Small intestine (tissue), 7 donors: ENCODE results near the gene TMEM259. TPM values are rescaled to one million over a fixed set of nuclear protein-coding genes. Genes with fewer than 3 reads are reported as not detected.

ENCODE experiments used
- DNase-seq, 2 donors: peaks; one replicate each; pipeline versions ENCODE4 v3.0.0 to v3.0.0-alpha.2; 2013
- FAIRE-seq: peaks from 2 replicates; lab custom pipeline; 2012; peaks lifted over from hg19 to GRCh38; lab: Jason Lieb, UNC
- H3K27ac ChIP-seq, 3 donors: one replicate each; pipeline ENCODE4 v1.5.1; 2013; ENCODE audit warnings: low read length in 2 of 3, mild to moderate bottlenecking in 2 of 3, control low read depth in 1 of 3, inconsistent platforms in 1 of 3, low read depth in 1 of 3, moderate library complexity in 1 of 3
- H3K27me3 ChIP-seq, 3 donors: one replicate each; pipeline ENCODE4 v1.6.1; 2013; ENCODE audit warnings: low read length in 3 of 3, inconsistent platforms in 1 of 3; ENCODE audit not compliant: control insufficient read depth in 3 of 3, insufficient read depth in 3 of 3
- H3K36me3 ChIP-seq, 3 donors: one replicate each; pipeline ENCODE4 v1.6.1; 2013; ENCODE audit warnings: low read length in 3 of 3, inconsistent platforms in 1 of 3, low read depth in 1 of 3, mild to moderate bottlenecking in 1 of 3, moderate library complexity in 1 of 3; ENCODE audit not compliant: control insufficient read depth in 3 of 3, insufficient read depth in 2 of 3
- H3K4me1 ChIP-seq, 3 donors: one replicate each; pipeline ENCODE4 v1.6.1; 2013; ENCODE audit warnings: low read length in 2 of 3, inconsistent platforms in 1 of 3, low read depth in 1 of 3, mild to moderate bottlenecking in 1 of 3, moderate library complexity in 1 of 3; ENCODE audit not compliant: control insufficient read depth in 3 of 3, insufficient read depth in 2 of 3
- H3K4me3 ChIP-seq, 3 donors: one replicate each; pipeline ENCODE4 v1.5.1; 2013; ENCODE audit warnings: low read length in 3 of 3, control low read depth in 1 of 3, inconsistent platforms in 1 of 3, low read depth in 1 of 3, mild to moderate bottlenecking in 1 of 3, moderate library complexity in 1 of 3
- H3K9me3 ChIP-seq, 2 donors: one replicate each; pipeline ENCODE4 v1.6.1; 2013; ENCODE audit warnings: low read depth in 1 of 2, low read length in 1 of 2; ENCODE audit not compliant: control insufficient read depth in 2 of 2, insufficient read depth in 1 of 2
- WGBS, 3 donors: extraction: QIAGEN DNeasy Blood & Tissue Kit; methylation state at CpG; one replicate each; pipeline ENCODE4 v1.1.7; 2013; 5-methylcytosine and 5-hydroxymethylcytosine counted together
- polyA plus RNA-seq, 4 donors: library from polyadenylated mRNA; stranded (reverse) in 3 of 4; unstranded in 1 of 4; fragments of 200-250 nt in 3 of 4; fragments of 120-200 nt in 1 of 4; gene quantifications; one replicate each; pipeline versions ENCODE4 v1.2.1 to v1.2.3, GENCODE V29; 2013
- donor health status: healthy with polysubstance abuse.
- donor health status: control.
- donor health status: control.
- donor health status: Bipolar disorder and iron deficiency.
- donor health status: healthy.

TMEM259 gene
- polyA plus RNA-seq, 4 donors, result 123 to 313 (median 186) TPM

DNA sequence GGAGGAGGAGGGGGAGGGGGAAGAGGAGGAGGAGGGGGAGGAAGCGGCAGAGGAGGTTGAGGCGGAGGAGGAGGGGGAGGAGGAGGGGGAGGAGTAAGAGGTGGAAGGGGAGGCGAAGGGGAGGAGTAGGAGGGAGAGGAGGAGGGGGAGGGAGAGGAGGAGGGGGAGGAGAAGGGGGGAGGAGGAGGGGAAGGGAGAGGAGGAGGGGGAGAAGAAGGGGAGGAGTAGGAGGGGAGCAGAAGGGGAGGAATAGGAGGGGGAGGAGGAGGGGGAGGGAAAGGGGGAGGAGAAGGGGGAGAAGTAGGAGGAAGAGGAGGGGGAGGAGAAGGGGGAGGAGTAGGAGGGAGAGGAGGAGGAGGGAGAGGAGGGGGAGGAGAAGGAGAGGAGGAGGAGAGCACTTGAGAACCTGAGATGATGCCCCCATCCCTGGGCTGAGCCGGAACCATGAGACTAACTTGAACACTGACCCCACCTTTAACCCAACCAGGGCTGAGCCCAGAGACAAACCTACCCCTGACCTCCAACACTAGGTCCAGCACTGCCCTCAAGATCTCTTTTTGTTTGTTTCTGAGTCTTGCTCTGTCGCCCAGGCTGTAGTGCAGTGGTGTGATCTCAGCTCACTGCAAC is 31.5 kb upstream of the TMEM259 start:
- 45 to 73% (median 66%) methylated on average over 2 to 4 of the region's 5 CpGs for WGBS, 3 donors
- DNase-seq (no peak), FAIRE-seq (no peak)
- Histone ChIP-seq H3K4me3 (no peak overlapping the region), H3K4me1 (no peaks in the 10 kb centered on the region), H3K27ac (no peak overlapping the region), H3K36me3 (peaks cover 0 to 5% (median 0%) of the 10 kb centered on the region in 3 donors), H3K27me3 (no peaks in the 10 kb centered on the region), H3K9me3 (peaks cover 0 to 36% of the 10 kb centered on the region in 2 donors)

DNA sequence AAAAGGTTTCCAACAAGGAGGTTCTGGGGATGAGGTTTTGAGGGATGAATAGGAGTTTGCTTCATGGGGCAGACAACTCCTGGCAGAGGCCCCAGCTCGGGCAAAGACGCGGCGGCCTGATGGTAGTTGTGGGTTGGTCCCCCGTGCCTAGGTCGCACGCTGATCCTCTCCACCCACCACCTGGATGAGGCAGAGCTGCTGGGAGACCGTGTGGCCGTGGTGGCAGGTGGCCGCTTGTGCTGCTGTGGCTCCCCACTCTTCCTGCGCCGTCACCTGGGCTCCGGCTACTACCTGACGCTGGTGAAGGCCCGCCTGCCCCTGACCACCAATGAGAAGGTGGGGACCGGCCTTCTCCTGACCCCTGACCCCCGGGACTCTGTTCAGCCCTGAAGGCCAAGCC is 30.9 kb upstream of the TMEM259 start:
- WGBS, 3 donors, result 78 to 89% (median 82%) methylated on average over 16 to 17 of the region's 17 CpGs
- H3K27me3 ChIP-seq, result no peaks in the 10 kb centered on the region
- DNase-seq, result no peak
- peaks cover 0 to 5% (median 0%) of the 10 kb centered on the region in 3 donors for H3K36me3 ChIP-seq
- H3K4me3 ChIP-seq, result no peak overlapping the region
- H3K4me1 ChIP-seq, result no peaks in the 10 kb centered on the region
- no peak for FAIRE-seq
- H3K27ac ChIP-seq, result no peak overlapping the region
- peaks cover 0 to 29% of the 10 kb centered on the region in 2 donors for H3K9me3 ChIP-seq

DNA sequence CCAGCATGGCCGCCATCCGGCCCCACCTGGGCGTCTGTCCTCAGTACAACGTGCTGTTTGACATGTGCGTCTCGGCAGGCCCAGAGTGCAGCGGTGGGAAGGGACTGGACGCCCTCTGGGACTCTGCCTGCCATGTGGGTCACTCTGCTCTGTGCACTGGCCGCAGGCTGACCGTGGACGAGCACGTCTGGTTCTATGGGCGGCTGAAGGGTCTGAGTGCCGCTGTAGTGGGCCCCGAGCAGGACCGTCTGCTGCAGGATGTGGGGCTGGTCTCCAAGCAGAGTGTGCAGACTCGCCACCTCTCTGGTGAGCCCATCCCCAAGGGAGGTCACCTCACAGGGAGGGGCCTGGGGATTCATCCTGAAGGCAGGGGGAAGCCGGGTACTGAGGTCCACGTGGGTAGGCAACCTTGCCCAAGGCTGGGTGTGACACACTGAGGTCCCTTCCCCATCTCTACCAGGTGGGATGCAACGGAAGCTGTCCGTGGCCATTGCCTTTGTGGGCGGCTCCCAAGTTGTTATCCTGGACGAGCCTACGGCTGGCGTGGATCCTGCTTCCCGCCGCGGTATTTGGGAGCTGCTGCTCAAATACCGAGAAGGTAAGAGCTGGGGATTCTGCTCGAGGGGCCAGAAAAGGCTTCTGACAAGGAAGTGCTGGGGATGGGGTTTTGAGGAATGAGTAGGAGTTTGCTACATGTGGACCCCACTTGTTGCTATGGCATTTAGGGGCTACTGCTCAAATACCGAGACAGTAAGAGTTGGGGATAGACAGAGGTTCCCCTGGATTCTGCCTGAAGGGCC is 30.3 kb upstream of the TMEM259 start:
- WGBS, 3 donors, result 84 to 88% (median 86%) methylated on average over 29 to 31 of the region's 31 CpGs
- H3K27me3 ChIP-seq, result no peaks in the 10 kb centered on the region
- peaks cover 0 to 23% of the 10 kb centered on the region in 2 donors for H3K9me3 ChIP-seq
- peaks cover 0 to 3% (median 0%) of the 10 kb centered on the region in 3 donors for H3K36me3 ChIP-seq
- FAIRE-seq, result no peak
- no peaks in the 10 kb centered on the region for H3K4me1 ChIP-seq
- no peak overlapping the region for H3K4me3 ChIP-seq
- no peak overlapping the region for H3K27ac ChIP-seq
- no peak for DNase-seq

DNA sequence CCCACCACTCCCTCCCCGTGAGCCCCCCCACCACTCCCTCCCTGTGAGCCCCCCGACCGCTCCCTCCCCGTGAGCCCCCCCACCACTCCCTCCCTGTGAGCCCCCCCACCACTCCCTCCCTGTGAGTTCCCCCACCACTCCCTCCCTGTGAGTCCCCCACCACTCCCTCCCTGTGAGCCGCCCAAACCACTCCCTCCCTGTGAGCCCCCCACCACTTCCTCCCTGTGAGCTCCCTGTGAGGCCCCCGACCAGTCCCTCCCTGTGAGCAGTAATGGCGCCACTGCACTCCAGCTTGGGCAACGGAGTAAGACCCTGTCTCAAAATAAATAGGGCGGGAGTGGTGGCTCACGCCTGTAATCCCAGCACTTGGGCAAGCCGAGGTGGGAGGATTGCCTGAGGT is 28.9 kb upstream of the TMEM259 start:
- H3K27me3 ChIP-seq, result no peaks in the 10 kb centered on the region
- FAIRE-seq (no peak), DNase-seq (no peak)
- H3K4me3 ChIP-seq, result no peak overlapping the region
- no peak overlapping the region for H3K27ac ChIP-seq
- peaks cover 0 to 11% of the 10 kb centered on the region in 2 donors for H3K9me3 ChIP-seq
- H3K4me1 ChIP-seq, result no peaks in the 10 kb centered on the region
- WGBS, 3 donors, result 33 to 59% (median 45%) methylated on average over 9 to 11 of the region's 11 CpGs
- peaks cover 0 to 1% (median 0%) of the 10 kb centered on the region in 3 donors for H3K36me3 ChIP-seq

DNA sequence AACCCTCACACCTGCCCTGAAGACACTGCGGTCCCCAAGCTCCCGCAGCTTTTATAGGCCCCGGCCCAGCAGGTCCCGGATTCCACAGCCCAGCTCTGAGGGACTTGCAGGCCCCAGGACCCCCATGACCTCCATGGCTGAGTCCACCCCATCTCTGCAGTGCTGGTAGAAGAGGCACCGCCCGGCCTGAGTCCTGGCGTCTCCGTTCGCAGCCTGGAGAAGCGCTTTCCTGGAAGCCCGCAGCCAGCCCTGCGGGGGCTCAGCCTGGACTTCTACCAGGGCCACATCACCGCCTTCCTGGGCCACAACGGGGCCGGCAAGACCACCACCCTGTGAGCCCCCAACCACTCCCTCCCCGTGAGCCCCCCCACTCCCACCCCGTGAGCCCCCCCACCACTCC is 28.2 kb upstream of the TMEM259 start:
- 92 to 95% (median 94%) methylated on average over 15 to 17 of the region's 17 CpGs for WGBS, 3 donors
- peaks cover 0 to 3% (median 0%) of the 10 kb centered on the region in 3 donors for H3K36me3 ChIP-seq
- no peaks in the 10 kb centered on the region for H3K4me1 ChIP-seq
- H3K27ac ChIP-seq, result no peak overlapping the region
- H3K27me3 ChIP-seq, result no peaks in the 10 kb centered on the region
- peaks cover 0 to 9% of the 10 kb centered on the region in 2 donors for H3K9me3 ChIP-seq
- no peak overlapping the region for H3K4me3 ChIP-seq
- DNase-seq, result no peak
- FAIRE-seq, result no peak

DNA sequence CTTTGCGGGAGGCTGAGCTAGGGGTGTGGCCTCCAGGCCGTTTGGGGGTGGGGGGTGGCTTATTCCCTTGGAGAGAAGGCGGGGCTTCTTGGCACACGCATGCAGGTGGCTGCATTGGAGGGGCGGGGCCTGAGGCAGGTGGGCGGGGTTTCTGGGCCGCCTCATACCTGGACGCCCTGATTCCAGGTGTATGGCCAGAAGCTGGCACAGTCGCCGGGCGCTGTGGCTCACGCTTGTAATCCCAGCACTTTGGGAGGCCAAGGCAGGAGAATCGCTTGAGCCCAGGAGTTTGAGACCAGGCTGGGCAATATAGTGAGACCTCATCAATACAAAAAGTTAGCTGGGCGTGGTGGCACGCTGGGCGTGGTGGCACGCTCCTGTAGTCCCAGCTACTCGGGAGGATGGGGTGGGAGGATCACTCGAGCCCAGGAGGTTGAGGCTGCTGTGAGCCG is 26.8 kb upstream of the TMEM259 start:
- 15 to 83% (median 42%) methylated on average over 18 to 20 of the region's 20 CpGs for WGBS, 3 donors
- peaks cover 0 to 9% of the 10 kb centered on the region in 2 donors for H3K9me3 ChIP-seq
- no peak overlapping the region for H3K27ac ChIP-seq
- DNase-seq, result peak in 1 of 2 donors; percentile 64
- no peak overlapping the region for H3K4me3 ChIP-seq
- no peak for FAIRE-seq
- no peaks in the 10 kb centered on the region for H3K4me1 ChIP-seq
- H3K36me3 ChIP-seq, result peaks cover 0 to 3% (median 0%) of the 10 kb centered on the region in 3 donors
- H3K27me3 ChIP-seq, result no peaks in the 10 kb centered on the region

DNA sequence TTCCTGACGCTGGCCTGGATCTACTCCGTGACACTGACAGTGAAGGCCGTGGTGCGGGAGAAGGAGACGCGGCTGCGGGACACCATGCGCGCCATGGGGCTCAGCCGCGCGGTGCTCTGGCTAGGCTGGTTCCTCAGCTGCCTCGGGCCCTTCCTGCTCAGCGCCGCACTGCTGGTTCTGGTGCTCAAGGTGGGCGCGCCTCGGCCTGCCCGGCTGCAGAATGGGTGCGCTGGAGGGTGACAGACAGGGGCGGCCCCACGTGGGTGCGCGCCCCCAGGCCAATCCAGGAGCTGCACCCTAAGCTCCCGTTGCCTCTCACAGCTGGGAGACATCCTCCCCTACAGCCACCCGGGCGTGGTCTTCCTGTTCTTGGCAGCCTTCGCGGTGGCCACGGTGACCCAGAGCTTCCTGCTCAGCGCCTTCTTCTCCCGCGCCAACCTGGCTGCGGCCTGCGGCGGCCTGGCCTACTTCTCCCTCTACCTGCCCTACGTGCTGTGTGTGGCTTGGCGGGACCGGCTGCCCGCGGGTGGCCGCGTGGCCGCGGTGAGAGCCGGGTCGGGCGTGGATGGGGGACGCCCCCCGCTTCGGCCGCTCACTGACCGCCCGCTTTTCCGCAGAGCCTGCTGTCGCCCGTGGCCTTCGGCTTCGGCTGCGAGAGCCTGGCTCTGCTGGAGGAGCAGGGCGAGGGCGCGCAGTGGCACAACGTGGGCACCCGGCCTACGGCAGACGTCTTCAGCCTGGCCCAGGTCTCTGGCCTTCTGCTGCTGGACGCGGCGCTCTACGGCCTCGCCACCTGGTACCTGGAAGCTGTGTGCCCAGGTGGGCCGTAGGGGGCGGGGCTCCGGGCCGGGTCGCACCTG is 26.1 kb upstream of the TMEM259 start:
- Histone ChIP-seq H3K27ac (no peak overlapping the region), H3K4me3 (no peak overlapping the region), H3K9me3 (peaks cover 0 to 9% of the 10 kb centered on the region in 2 donors), H3K27me3 (no peaks in the 10 kb centered on the region), H3K36me3 (peaks cover 0 to 3% (median 0%) of the 10 kb centered on the region in 3 donors), H3K4me1 (no peaks in the 10 kb centered on the region)
- DNase-seq, result no peak
- FAIRE-seq, result no peak
- 76 to 86% (median 78%) methylated on average over 76 to 77 of the region's 77 CpGs for WGBS, 3 donors

DNA sequence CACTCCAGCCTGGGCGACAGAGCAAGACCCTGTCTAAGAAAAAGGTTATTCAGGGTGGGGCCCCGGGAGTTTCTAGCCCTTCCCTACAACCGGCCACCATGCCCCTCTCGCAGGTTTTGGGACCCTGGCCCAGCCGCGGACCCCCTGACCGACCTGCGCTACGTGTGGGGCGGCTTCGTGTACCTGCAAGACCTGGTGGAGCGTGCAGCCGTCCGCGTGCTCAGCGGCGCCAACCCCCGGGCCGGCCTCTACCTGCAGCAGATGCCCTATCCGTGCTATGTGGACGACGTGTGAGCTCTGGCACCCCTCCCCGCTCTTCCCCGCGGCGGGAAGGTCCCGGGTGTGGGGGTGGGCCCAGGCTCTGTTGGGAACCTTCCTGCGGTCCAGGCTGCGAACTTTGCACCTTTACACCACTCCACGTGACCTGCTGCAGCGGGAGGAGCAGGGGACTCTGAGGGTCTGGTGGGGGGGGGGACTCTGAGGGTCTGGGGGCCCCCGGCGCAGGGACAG is 25.2 kb upstream of the TMEM259 start:
- no peak overlapping the region for H3K27ac ChIP-seq
- H3K9me3 ChIP-seq, result peaks cover 0 to 4% of the 10 kb centered on the region in 2 donors
- H3K4me1 ChIP-seq, result peaks cover 0 to 3% (median 2%) of the 10 kb centered on the region in 3 donors
- DNase-seq, result no peak
- no peak overlapping the region for H3K4me3 ChIP-seq
- FAIRE-seq, result no peak
- peaks cover 0 to 3% (median 0%) of the 10 kb centered on the region in 3 donors for H3K36me3 ChIP-seq
- H3K27me3 ChIP-seq, result no peaks in the 10 kb centered on the region
- WGBS, 3 donors, result 67 to 86% (median 77%) methylated on average over 26 to 33 of the region's 33 CpGs
